Activated T-helper 1 cell treated with anti-CD3 and anti-CD28 coated beads, Interleukin-12 subunit alpha, Interleukin-12 subunit beta, Interleukin-2, Interleukin-4 antibody, amounts not matched to agents 30 ng/mL and 10 ng/mL and 1 ng/mL, durations not matched to agents 14 hours and 24 hours and 36 hours (primary cell): Measurements from ENCODE around the gene CARD11. TPM values are rescaled to one million over a fixed set of nuclear protein-coding genes. Genes with fewer than 3 reads are reported as not detected.

Source experiments
- DNase-seq: peaks from one replicate; pipeline ENCODE4 v3.0.0; 2021; ENCODE audit warnings: low spot score
- H3K27ac Mint-ChIP-seq: one replicate; pipeline ENCODE4 v1.8.0; 2021; ENCODE audit warnings: mild to moderate bottlenecking, mixed read lengths
- H3K27me3 Mint-ChIP-seq: one replicate; pipeline ENCODE4 v1.8.0; 2022; ENCODE audit warnings: mild to moderate bottlenecking, moderate library complexity, mixed read lengths; ENCODE audit not compliant: insufficient read depth
- H3K36me3 Mint-ChIP-seq: one replicate; pipeline ENCODE4 v1.8.0; 2021; ENCODE audit warnings: low read depth, mixed read lengths
- H3K4me1 Mint-ChIP-seq: one replicate; pipeline ENCODE4 v1.8.0; 2021; ENCODE audit warnings: low read depth, mixed read lengths
- H3K4me3 Mint-ChIP-seq: one replicate; pipeline ENCODE4 v1.8.0; 2021; ENCODE audit warnings: mild to moderate bottlenecking, moderate library complexity, mixed read lengths
- H3K9me3 Mint-ChIP-seq: one replicate; pipeline ENCODE4 v1.8.0; 2021; ENCODE audit warnings: mixed read lengths
- intact Hi-C: fragments of 100-400 bp; cut with micrococcal nuclease; formaldehyde crosslinking; loops from one replicate; pipeline ENCODE4 v1.15.1; 2024
- total RNA-seq: library from RNA; stranded (reverse); gene quantifications from 2 replicates; pipeline ENCODE4 v1.2.3, GENCODE V29; 2022

The CARD11 gene
- total RNA-seq, 1 donor from 2014 or later = 128 TPM

- Mint-ChIP-seq H3K27me3 (no peaks in the 10 kb centered on the region), H3K36me3 (peaks cover 20% of the 10 kb centered on the region), H3K4me3 (no peak overlapping the region), H3K9me3 (no peaks in the 10 kb centered on the region), H3K27ac (peak overlapping the region; percentile 50), H3K4me1 (peaks cover 48% of the 10 kb centered on the region)
- intact Hi-C loops = no loop called here
- DNase-seq = no peak
These were observed 35.3 kb downstream of the CARD11 start for GRCh38 chr7:3008386-3008785.

GRCh38 chr7:3007696-3008095 is 36.0 kb downstream of the CARD11 start:
- peaks cover 18% of the 10 kb centered on the region for H3K36me3 Mint-ChIP-seq
- no peaks in the 10 kb centered on the region for H3K27me3 Mint-ChIP-seq
- no peak overlapping the region for H3K27ac Mint-ChIP-seq
- H3K4me3 Mint-ChIP-seq = no peak overlapping the region
- H3K4me1 Mint-ChIP-seq = peaks cover 48% of the 10 kb centered on the region
- no peaks in the 10 kb centered on the region for H3K9me3 Mint-ChIP-seq
- intact Hi-C loops = no loop called here
- DNase-seq = no peak

GRCh38 chr7:3005257-3005656 is 38.4 kb downstream of the CARD11 start:
- Mint-ChIP-seq H3K4me3 (no peak overlapping the region), H3K4me1 (peaks cover 30% of the 10 kb centered on the region), H3K27ac (no peak overlapping the region), H3K9me3 (no peaks in the 10 kb centered on the region), H3K36me3 (peaks cover 29% of the 10 kb centered on the region), H3K27me3 (no peaks in the 10 kb centered on the region)
- intact Hi-C loops = no loop called here
- DNase-seq = no peak

DNA sequence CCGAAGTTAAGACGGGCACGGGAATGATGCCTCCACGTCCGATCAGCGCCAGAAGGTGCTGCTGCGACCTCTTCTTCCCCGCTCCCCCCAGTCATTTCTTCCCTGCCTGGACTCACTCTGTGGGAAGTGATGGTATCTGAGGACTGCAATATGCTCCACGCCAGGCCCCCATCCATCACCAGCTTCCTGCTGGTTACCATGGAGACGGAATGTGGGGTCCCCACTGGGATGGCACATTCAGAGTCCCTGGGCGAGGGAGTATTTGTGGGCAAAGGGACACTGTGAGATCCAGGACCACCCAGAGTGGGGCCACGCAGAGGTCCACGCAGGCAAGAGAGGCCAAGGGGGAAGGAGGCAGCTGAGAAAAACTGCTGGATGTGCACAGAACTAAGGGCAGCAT is 39.7 kb downstream of the CARD11 start:
- Mint-ChIP-seq H3K36me3 (peaks cover 38% of the 10 kb centered on the region), H3K27me3 (no peaks in the 10 kb centered on the region), H3K4me1 (peaks cover 26% of the 10 kb centered on the region), H3K27ac (peak overlapping the region; percentile 9), H3K4me3 (no peak overlapping the region), H3K9me3 (peaks cover 5% of the 10 kb centered on the region)
- DNase-seq = no peak
- intact Hi-C loops = no loop called here

DNA sequence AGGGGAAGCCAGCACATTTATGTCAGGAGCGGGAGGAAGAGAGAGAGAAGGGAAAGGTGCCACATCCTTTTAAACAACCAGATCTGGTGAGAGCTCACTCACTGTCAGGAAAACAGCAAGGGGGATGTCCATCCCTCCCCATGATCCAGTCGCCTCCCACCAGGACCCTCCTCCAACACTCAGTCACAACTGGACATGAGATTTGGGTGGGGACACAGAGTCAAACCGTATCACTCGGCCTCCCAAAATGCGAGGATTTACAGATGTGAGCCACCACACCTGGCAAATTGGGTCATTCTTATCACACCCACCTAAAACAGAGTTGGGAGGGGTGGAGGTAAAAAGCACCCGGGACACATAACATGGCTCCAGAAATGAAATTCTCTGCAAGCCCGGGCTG is 41.0 kb downstream of the CARD11 start:
- DNase-seq = no peak
- H3K4me3 Mint-ChIP-seq = no peak overlapping the region
- H3K27ac Mint-ChIP-seq = peak overlapping the region; percentile 9
- H3K9me3 Mint-ChIP-seq = peaks cover 10% of the 10 kb centered on the region
- intact Hi-C loops = no loop called here
- H3K36me3 Mint-ChIP-seq = peaks cover 36% of the 10 kb centered on the region
- no peaks in the 10 kb centered on the region for H3K27me3 Mint-ChIP-seq
- peaks cover 15% of the 10 kb centered on the region for H3K4me1 Mint-ChIP-seq

GRCh38 chr7:3000566-3000965 is 43.1 kb downstream of the CARD11 start:
- peaks cover 21% of the 10 kb centered on the region for H3K9me3 Mint-ChIP-seq
- intact Hi-C loops = no loop called here
- no peak for DNase-seq
- no peaks in the 10 kb centered on the region for H3K27me3 Mint-ChIP-seq
- H3K4me3 Mint-ChIP-seq = no peak overlapping the region
- no peak overlapping the region for H3K27ac Mint-ChIP-seq
- H3K36me3 Mint-ChIP-seq = peaks cover 52% of the 10 kb centered on the region
- H3K4me1 Mint-ChIP-seq = peaks cover 10% of the 10 kb centered on the region

GRCh38 chr7:2999078-2999500 is 44.6 kb downstream of the CARD11 start:
- peak overlapping the region; percentile 50 for H3K27ac Mint-ChIP-seq
- no peak for DNase-seq
- H3K4me1 Mint-ChIP-seq = peaks cover 10% of the 10 kb centered on the region
- intact Hi-C loops = no loop called here
- H3K36me3 Mint-ChIP-seq = peaks cover 67% of the 10 kb centered on the region
- H3K9me3 Mint-ChIP-seq = peaks cover 32% of the 10 kb centered on the region
- no peaks in the 10 kb centered on the region for H3K27me3 Mint-ChIP-seq
- H3K4me3 Mint-ChIP-seq = no peak overlapping the region

DNA sequence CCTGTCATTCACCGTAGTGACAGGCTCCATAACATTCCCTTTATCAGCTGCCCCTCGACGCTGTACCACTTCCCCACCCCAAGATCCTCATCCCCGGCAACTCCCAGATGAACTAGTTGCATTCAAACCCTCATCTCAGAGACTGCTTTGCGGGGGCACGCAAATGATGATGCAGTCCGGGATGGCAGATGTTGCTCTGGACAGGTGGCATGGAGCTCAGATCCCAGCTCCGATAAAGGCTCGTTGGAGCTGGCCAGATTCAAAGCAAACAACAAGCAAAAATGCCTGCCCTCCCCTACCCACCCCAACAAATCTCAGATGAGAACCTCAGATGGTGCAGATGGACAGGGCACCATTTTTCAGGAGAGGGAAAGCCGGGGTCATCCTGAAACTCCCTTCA is 46.7 kb downstream of the CARD11 start:
- intact Hi-C loops = no loop called here
- no peak overlapping the region for H3K4me3 Mint-ChIP-seq
- peaks cover 78% of the 10 kb centered on the region for H3K36me3 Mint-ChIP-seq
- H3K27me3 Mint-ChIP-seq = no peaks in the 10 kb centered on the region
- no peak for DNase-seq
- peaks cover 10% of the 10 kb centered on the region for H3K4me1 Mint-ChIP-seq
- H3K27ac Mint-ChIP-seq = no peak overlapping the region
- H3K9me3 Mint-ChIP-seq = peaks cover 41% of the 10 kb centered on the region

- DNase-seq = no peak
- intact Hi-C loops = no loop called here
- Mint-ChIP-seq H3K4me3 (no peak overlapping the region), H3K9me3 (peaks cover 46% of the 10 kb centered on the region), H3K36me3 (peaks cover 79% of the 10 kb centered on the region), H3K27me3 (no peaks in the 10 kb centered on the region), H3K4me1 (peaks cover 6% of the 10 kb centered on the region), H3K27ac (no peak overlapping the region)
These were observed 47.5 kb downstream of the CARD11 start for GRCh38 chr7:2996141-2996540.

GRCh38 chr7:2993868-2994267 is 49.8 kb downstream of the CARD11 start:
- DNase-seq = no peak
- Mint-ChIP-seq H3K4me1 (peaks cover under 1% of the 10 kb centered on the region), H3K27me3 (no peaks in the 10 kb centered on the region), H3K27ac (no peak overlapping the region), H3K4me3 (no peak overlapping the region), H3K9me3 (peaks cover 51% of the 10 kb centered on the region), H3K36me3 (peaks cover 70% of the 10 kb centered on the region)
- intact Hi-C loops = no loop called here

GRCh38 chr7:2993396-2993795 is 50.3 kb downstream of the CARD11 start:
- H3K4me3 Mint-ChIP-seq = no peak overlapping the region
- H3K4me1 Mint-ChIP-seq = peaks cover 4% of the 10 kb centered on the region
- no peak for DNase-seq
- no peak overlapping the region for H3K27ac Mint-ChIP-seq
- no peaks in the 10 kb centered on the region for H3K27me3 Mint-ChIP-seq
- intact Hi-C loops = no loop called here
- H3K36me3 Mint-ChIP-seq = peaks cover 72% of the 10 kb centered on the region
- H3K9me3 Mint-ChIP-seq = peaks cover 54% of the 10 kb centered on the region

DNA sequence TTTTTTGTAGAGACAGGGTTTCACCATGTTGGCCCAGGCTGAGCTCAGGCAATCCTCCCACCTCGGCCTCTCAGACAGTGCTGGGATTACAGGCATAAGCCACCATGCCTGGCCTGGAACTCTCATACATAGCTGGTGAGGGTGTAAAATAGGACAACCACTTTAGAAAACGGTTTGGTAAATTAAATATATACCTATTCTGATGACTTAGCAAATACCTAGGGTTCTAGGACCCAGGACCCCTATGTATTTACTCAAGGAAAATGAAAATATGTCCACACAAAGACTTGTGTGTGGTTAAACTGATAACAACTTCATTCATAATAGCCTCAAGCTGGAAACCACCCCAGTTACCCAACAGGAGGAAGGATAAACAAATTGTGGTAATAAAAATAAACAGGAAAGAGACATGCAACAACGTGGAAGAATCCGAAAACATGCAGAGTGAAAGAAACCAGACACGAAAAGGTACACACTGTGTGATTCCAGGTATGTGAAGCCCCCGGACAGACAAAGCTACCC is 52.7 kb downstream of the CARD11 start:
- no peak overlapping the region for H3K4me3 Mint-ChIP-seq
- no peaks in the 10 kb centered on the region for H3K27me3 Mint-ChIP-seq
- H3K9me3 Mint-ChIP-seq = peaks cover 44% of the 10 kb centered on the region
- H3K27ac Mint-ChIP-seq = no peak overlapping the region
- peaks cover 64% of the 10 kb centered on the region for H3K36me3 Mint-ChIP-seq
- DNase-seq = no peak
- intact Hi-C loops = no loop called here
- H3K4me1 Mint-ChIP-seq = peaks cover 14% of the 10 kb centered on the region

GRCh38 chr7:2986561-2986960 is 57.1 kb downstream of the CARD11 start:
- Mint-ChIP-seq H3K36me3 (peaks cover 47% of the 10 kb centered on the region), H3K27ac (no peak overlapping the region), H3K27me3 (no peaks in the 10 kb centered on the region)

DNA sequence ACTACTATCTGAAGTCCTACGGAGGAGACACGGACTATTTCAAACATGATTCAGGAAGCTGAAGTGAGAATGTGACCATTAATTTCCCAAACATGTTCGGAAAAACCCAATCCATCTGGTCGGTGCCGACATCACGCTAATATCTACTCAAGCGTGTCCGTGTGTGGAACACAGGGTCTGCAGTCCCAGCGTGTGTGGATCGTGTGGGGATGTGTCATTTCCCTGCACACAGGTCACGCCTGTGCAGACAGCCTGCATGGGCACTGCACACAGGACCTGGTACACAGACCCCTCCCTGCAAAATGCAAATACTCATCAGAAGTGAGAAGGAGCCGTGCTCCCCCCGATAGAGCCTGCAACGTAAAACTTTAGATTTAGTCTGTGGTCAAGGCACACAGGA is 57.8 kb downstream of the CARD11 start:
- Mint-ChIP-seq H3K4me1 (peaks cover 58% of the 10 kb centered on the region), H3K4me3 (no peak overlapping the region), H3K27me3 (no peaks in the 10 kb centered on the region), H3K36me3 (peaks cover 46% of the 10 kb centered on the region), H3K9me3 (peaks cover 12% of the 10 kb centered on the region), H3K27ac (no peak overlapping the region)
- DNase-seq = no peak
- intact Hi-C loops = loop anchor here (2.0 kb wide), 1 partner anchor 25 kb away; no protein-coding TSS in a partner anchor

More at GRCh38 chr7:2986561-2986960, 57.1 kb downstream of the CARD11 start:
- H3K4me1 Mint-ChIP-seq = peaks cover 51% of the 10 kb centered on the region
- H3K9me3 Mint-ChIP-seq = peaks cover 17% of the 10 kb centered on the region
- intact Hi-C loops = loop anchor here (2.0 kb wide), 1 partner anchor 24 kb away; no protein-coding TSS in a partner anchor
- no peak for DNase-seq
- H3K4me3 Mint-ChIP-seq = no peak overlapping the region
